Liver (tissue), 9 donors: Measurements from ENCODE around the gene HEXIM1. TPM values are rescaled to one million over a fixed set of nuclear protein-coding genes. Genes with fewer than 3 reads are reported as not detected.

Experiments used
- DNase-seq: peaks from one replicate; pipeline ENCODE4 v3.0.0-alpha.2; 2017; ENCODE audit warnings: low spot score
- H3K27ac ChIP-seq, 2 donors: one replicate each; pipeline ENCODE4 v1.7.0; 2013; ENCODE audit warnings: inconsistent platforms in 2 of 2, low read length in 2 of 2, control low read depth in 1 of 2, low read depth in 1 of 2, mild to moderate bottlenecking in 1 of 2
- H3K27me3 ChIP-seq, 4 donors: one replicate each; pipeline versions ENCODE4 v1.6.1 to v1.7.0; 2013; ENCODE audit warnings: low read length in 3 of 4, inconsistent platforms in 1 of 4, mild to moderate bottlenecking in 1 of 4, moderate library complexity in 1 of 4; ENCODE audit not compliant: control insufficient read depth in 4 of 4, insufficient read depth in 4 of 4
- H3K36me3 ChIP-seq, 4 donors: one replicate each; pipeline versions ENCODE4 v1.6.1 to v1.7.0; 2013; ENCODE audit warnings: low read length in 3 of 4, mild to moderate bottlenecking in 3 of 4, low read depth in 1 of 4, moderate library complexity in 1 of 4; ENCODE audit not compliant: control insufficient read depth in 4 of 4, insufficient read depth in 3 of 4
- H3K4me1 ChIP-seq, 4 donors: one replicate each; pipeline versions ENCODE4 v1.6.1 to v1.7.0; 2013; ENCODE audit warnings: low read length in 3 of 4, mild to moderate bottlenecking in 3 of 4, moderate library complexity in 1 of 4; ENCODE audit not compliant: control insufficient read depth in 4 of 4, insufficient read depth in 4 of 4
- H3K4me3 ChIP-seq, 3 donors: one replicate each; pipeline versions ENCODE4 v1.6.1 to v1.7.0; 2013; ENCODE audit warnings: low read length in 3 of 3, control low read depth in 1 of 3, low read depth in 1 of 3, mild to moderate bottlenecking in 1 of 3
- H3K9ac ChIP-seq, 2 donors: one replicate each; pipeline ENCODE4 v1.7.0; 2013; ENCODE audit warnings: low read length in 2 of 2, mild to moderate bottlenecking in 2 of 2, moderate library complexity in 2 of 2, control low read depth in 1 of 2, low read depth in 1 of 2
- H3K9me3 ChIP-seq, 4 donors: one replicate each; pipeline versions ENCODE4 v1.6.1 to v1.7.0; 2013; ENCODE audit warnings: low read length in 3 of 4; ENCODE audit not compliant: control insufficient read depth in 4 of 4
- ATF3 ChIP-seq: IDR thresholded peaks from 2 replicates; pipeline ENCODE4 v1.6.1; 2016; ENCODE audit warnings: antibody characterized with exemption
- CTCF ChIP-seq: fragments of 150-350 bp; IDR thresholded peaks from 2 replicates; pipeline ENCODE4 v1.5.1; 2017; ENCODE audit warnings: improper control_type of control experiment, low read depth, low read length; ENCODE audit not compliant: missing input control
- EGR1 ChIP-seq, 2 donors: IDR thresholded peaks; 2 replicates each; pipeline ENCODE4 v1.6.1; 2016 to 2018; ENCODE audit warnings: antibody characterized with exemption in 2 of 2, low read depth in 2 of 2
- FOXA1 ChIP-seq: IDR thresholded peaks from 2 replicates; pipeline ENCODE4 v1.6.1; 2016; ENCODE audit warnings: antibody characterized with exemption
- FOXA2 ChIP-seq: IDR thresholded peaks from 2 replicates; pipeline ENCODE4 v1.6.1; 2016; ENCODE audit warnings: antibody characterized with exemption
- GABPA ChIP-seq, 2 donors: IDR thresholded peaks in 1 of 2; conservative IDR thresholded peaks in 1 of 2; 2 replicates each; pipeline ENCODE4 v1.6.1; 2016; ENCODE audit warnings: antibody characterized with exemption in 2 of 2, mild to moderate bottlenecking in 1 of 2, moderate library complexity in 1 of 2
- HNF4A ChIP-seq, 2 donors: conservative IDR thresholded peaks; 2 replicates each; pipeline ENCODE4 v1.6.1; 2016; ENCODE audit warnings: antibody characterized with exemption in 2 of 2, mild to moderate bottlenecking in 2 of 2
- HNF4G ChIP-seq: IDR thresholded peaks from 2 replicates; pipeline ENCODE4 v1.6.1; 2016; ENCODE audit warnings: antibody characterized with exemption
- JUND ChIP-seq, 2 donors: IDR thresholded peaks; 2 replicates each; pipeline ENCODE4 v1.6.1; 2016; ENCODE audit warnings: antibody characterized with exemption in 2 of 2
- MAX ChIP-seq: IDR thresholded peaks from 2 replicates; pipeline ENCODE4 v1.6.1; 2016; ENCODE audit warnings: antibody characterized with exemption
- NR2F2 ChIP-seq: IDR thresholded peaks from 2 replicates; pipeline ENCODE4 v1.6.1; 2016; ENCODE audit warnings: antibody characterized with exemption
- RAD21 ChIP-seq, 2 donors: IDR thresholded peaks; 2 replicates each; pipeline ENCODE4 v1.6.1; 2016; ENCODE audit warnings: antibody characterized with exemption in 2 of 2, mild to moderate bottlenecking in 2 of 2
- REST ChIP-seq: IDR thresholded peaks from 2 replicates; pipeline ENCODE4 v1.6.1; 2016; ENCODE audit warnings: antibody characterized with exemption, mild to moderate bottlenecking
- RXRA ChIP-seq, 2 donors: IDR thresholded peaks; 2 replicates each; pipeline ENCODE4 v1.6.1; 2017 to 2018; ENCODE audit warnings: antibody characterized with exemption in 2 of 2, mild to moderate bottlenecking in 1 of 2
- SP1 ChIP-seq: IDR thresholded peaks from 2 replicates; pipeline ENCODE4 v1.6.1; 2018; ENCODE audit warnings: antibody characterized with exemption, mild to moderate bottlenecking
- TAF1 ChIP-seq: conservative IDR thresholded peaks from 2 replicates; pipeline ENCODE4 v1.6.1; 2016; ENCODE audit warnings: antibody characterized with exemption, mild to moderate bottlenecking
- YY1 ChIP-seq: IDR thresholded peaks from 2 replicates; pipeline ENCODE4 v1.6.1; 2016; ENCODE audit warnings: antibody characterized with exemption, mild to moderate bottlenecking
- WGBS: extraction: QIAGEN DNeasy Blood & Tissue Kit; methylation state at CpG from one replicate; pipeline ENCODE4 v1.1.7; 2013; 5-methylcytosine and 5-hydroxymethylcytosine counted together
- polyA plus RNA-seq, 2 donors: library from polyadenylated mRNA; stranded (reverse) in 1 of 2; unstranded in 1 of 2; fragments of 200-250 nt in 1 of 2; fragments of >200 nt in 1 of 2; fragmentation: Nextera tagmentation in 1 of 2; extraction: Ambion mirVana in 1 of 2; gene quantifications; one replicate each; pipeline versions ENCODE4 v1.2.1 to v1.2.3, GENCODE V29; 2013 to 2015
- total RNA-seq, 2 donors: library from RNA; depleted of rRNA; stranded (reverse); fragments of >200 nt; gene quantifications; one replicate each; pipeline ENCODE4 v1.2.3, GENCODE V29; 2014
- donor health status: healthy.
- donor health status: healthy.
- donor health status: healthy.
- donor health status: healthy.
- donor health status: healthy.

HEXIM1 gene
- total and polyA plus RNA-seq, 4 donors: 7.4 to 14.3 (median 12.3) TPM

GRCh38 chr17:45127548-45128300 lies 20.6 kb upstream of the HEXIM1 start:
- no peaks in the 10 kb centered on the region for H3K9me3 ChIP-seq
- no peak overlapping the region for H3K27ac ChIP-seq
- no peaks in the 10 kb centered on the region for H3K27me3 ChIP-seq
- no peak for DNase-seq
- H3K4me1 ChIP-seq: peaks cover 0 to 9% (median 5%) of the 10 kb centered on the region in 4 donors
- no peak overlapping the region for H3K4me3 ChIP-seq
- TF ChIP-seq SP1 (no peak), MAX (no peak), TAF1 (no peak), ATF3 (no peak), NR2F2 (no peak), CTCF (no peak), HNF4A (conservative IDR thresholded peaks at IDR 0.05) (no peak), REST (no peak), YY1 (no peak), RAD21 (IDR thresholded peaks at IDR 0.05) (no peak), FOXA1 (no peak), HNF4G (no peak), JUND (IDR thresholded peaks at IDR 0.05) (no peak), EGR1 (IDR thresholded peaks at IDR 0.05; ENCODE audit: low read depth in 2 of 2) (no peak), RXRA (IDR thresholded peaks at IDR 0.05) (no peak), FOXA2 (no peak)
- H3K9ac ChIP-seq: no peak overlapping the region
- H3K36me3 ChIP-seq: peaks cover 0 to under 1% (median 0%) of the 10 kb centered on the region in 4 donors
- 69% methylated on average over 20 of the region's 20 CpGs for WGBS

- Histone ChIP-seq H3K36me3 (peaks cover 0 to 1% (median 0%) of the 10 kb centered on the region in 4 donors), H3K27ac (no peak overlapping the region), H3K9ac (no peak overlapping the region), H3K27me3 (no peaks in the 10 kb centered on the region), H3K4me1 (peaks cover 0 to 14% (median 9%) of the 10 kb centered on the region in 4 donors), H3K9me3 (no peaks in the 10 kb centered on the region), H3K4me3 (no peak overlapping the region)
- 88% methylated on average over 5 of the region's 5 CpGs for WGBS
- no peak for DNase-seq
- no peak for TF ChIP-seq ATF3
- no peak for TF ChIP-seq GABPA (IDR thresholded peaks at IDR 0.05 in 1 of 2, conservative IDR thresholded peaks at IDR 0.05 in 1 of 2)
These were observed 19.9 kb upstream of the HEXIM1 start for GRCh38 chr17:45128331-45128730.
